SIG-M5 treated with dmso at 0.1 percent for 504 hours (cell line): Measurements from ENCODE around the gene FKBP1B.
"Not testable (repeated sequence)": the region's sequence is repeated elsewhere in the genome, so short reads cannot be mapped to it uniquely, and the experiment has no call there.

Source experiments
- DNase-seq: peaks from one replicate; lab custom pipeline; 2025; ENCODE audit not compliant: unreplicated experiment; lab: John Stamatoyannopoulos, UW

FKBP1B gene

GRCh38 chr2:24049485-24050021 lies at the start of gene FKBP1B:
TSS of gene FKBP1B (plus strand) at chr2:24049741. CDS start at chr2:24049850, 109 bp downstream.
- peak; percentile 41 for DNase-seq

GRCh38 chr2:24007693-24008092 lies 41.8 kb upstream of the FKBP1B start:
- no peak for DNase-seq

- DNase-seq = no peak
These were observed 40.7 kb upstream of the FKBP1B start for GRCh38 chr2:24008672-24009366.

- DNase-seq = no peak
These were observed 40.2 kb upstream of the FKBP1B start for GRCh38 chr2:24009367-24009679.

GRCh38 chr2:24009680-24010476 lies 39.7 kb upstream of the FKBP1B start, which contains the start of gene MFSD2B:
TSS of gene MFSD2B (plus strand) at chr2:24010085. CDS start at chr2:24010097, 12 bp downstream.
- DNase-seq = no peak

- no peak for DNase-seq
These were observed 38.9 kb upstream of the FKBP1B start for GRCh38 chr2:24010477-24011249.

GRCh38 chr2:24011250-24012104 lies 38.1 kb upstream of the FKBP1B start:
- DNase-seq = no peak

GRCh38 chr2:24012521-24013188 lies 36.9 kb upstream of the FKBP1B start:
- DNase-seq = no peak

- not testable (repeated sequence) for DNase-seq
These were observed 34.6 kb upstream of the FKBP1B start for GRCh38 chr2:24014902-24015301.

GRCh38 chr2:24015562-24016375 lies 33.8 kb upstream of the FKBP1B start:
- DNase-seq = peak; percentile 22

- no peak for DNase-seq
These were observed 33.2 kb upstream of the FKBP1B start for GRCh38 chr2:24016376-24016761.

GRCh38 chr2:24016853-24017703 lies 32.5 kb upstream of the FKBP1B start:
- no peak for DNase-seq

GRCh38 chr2:24017711-24018110 lies 31.8 kb upstream of the FKBP1B start:
- no peak for DNase-seq

GRCh38 chr2:24018241-24018640 lies 31.3 kb upstream of the FKBP1B start:
- no peak for DNase-seq

- DNase-seq = no peak
These were observed 29.8 kb upstream of the FKBP1B start for GRCh38 chr2:24019729-24020128.

GRCh38 chr2:24020244-24020643 lies 29.3 kb upstream of the FKBP1B start:
- DNase-seq = no peak

- no peak for DNase-seq
These were observed 28.2 kb upstream of the FKBP1B start for GRCh38 chr2:24021122-24021998.
